Effector memory CD4-positive, alpha-beta T cell (primary cell): Measurements from ENCODE around the gene C1orf105.
"Not testable (repeated sequence)": the region's sequence is repeated elsewhere in the genome, so short reads cannot be mapped to it uniquely, and the experiment has no call there.

ENCODE experiments used
- DNase-seq, 3 donors: peaks; one replicate each; pipeline ENCODE4 v3.0.0-alpha.2; 2020
- H3K27ac ChIP-seq: 2 replicates; pipeline ENCODE4 v1.7.0; 2013; ENCODE audit warnings: mild to moderate bottlenecking, low read length, moderate library complexity; ENCODE audit not compliant: insufficient read depth, poor library complexity, severe bottlenecking
- H3K27me3 ChIP-seq: replicated peaks from 2 replicates; pipeline ENCODE4 v1.7.0; 2013; ENCODE audit warnings: mild to moderate bottlenecking, low read length; ENCODE audit not compliant: insufficient read depth, control insufficient read depth, poor library complexity, severe bottlenecking
- H3K36me3 ChIP-seq: 2 replicates; pipeline ENCODE4 v1.7.0; 2013; ENCODE audit warnings: mild to moderate bottlenecking, low read length, moderate library complexity; ENCODE audit not compliant: control insufficient read depth, insufficient read depth
- H3K4me1 ChIP-seq: 2 replicates; pipeline ENCODE4 v1.7.0; 2013; ENCODE audit warnings: low read length, mild to moderate bottlenecking; ENCODE audit not compliant: control insufficient read depth, insufficient read depth, poor library complexity, severe bottlenecking
- H3K4me3 ChIP-seq: 2 replicates; pipeline ENCODE4 v1.7.0; 2013; ENCODE audit warnings: low read length, low read depth, mild to moderate bottlenecking; ENCODE audit not compliant: insufficient read depth, poor library complexity, severe bottlenecking
- H3K9me3 ChIP-seq: 2 replicates; pipeline ENCODE4 v1.7.0; 2013; ENCODE audit warnings: mild to moderate bottlenecking, low read length, moderate library complexity; ENCODE audit not compliant: control insufficient read depth

C1orf105 gene

DNA sequence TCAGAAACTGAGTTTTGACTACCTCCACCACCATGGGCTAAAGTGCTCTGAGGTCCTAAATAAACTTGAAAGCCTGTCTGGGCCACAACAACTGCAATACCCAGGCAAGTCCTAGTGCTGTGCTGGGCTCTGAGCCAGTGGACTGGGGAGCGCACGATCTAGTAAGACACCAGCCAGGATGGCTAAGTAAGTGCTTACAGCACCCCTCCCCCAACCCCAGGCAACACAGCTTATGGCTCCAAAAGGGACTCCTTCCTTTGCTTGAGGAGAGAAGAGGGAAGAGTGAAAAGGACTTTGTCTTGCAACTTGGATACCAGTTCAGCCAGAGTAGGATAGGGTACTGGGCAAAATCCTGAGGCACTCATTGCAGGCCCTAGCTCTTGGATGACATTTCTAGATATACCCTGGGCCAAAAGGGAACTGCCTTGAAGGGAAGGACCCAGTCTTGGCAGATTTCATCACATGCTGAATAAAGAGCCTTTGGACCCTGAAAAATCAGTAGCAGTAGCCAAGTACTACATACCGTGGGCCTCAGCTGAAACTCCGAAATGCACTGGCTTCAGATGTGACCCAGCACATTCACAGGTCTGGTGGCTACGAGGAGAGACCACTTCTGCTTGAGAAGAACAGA, 1.6 kb downstream of the C1orf105 start:
- Histone ChIP-seq H3K4me1 (peaks cover 4% of the 10 kb centered on the region), H3K27ac (no peak overlapping the region), H3K4me3 (no peak overlapping the region), H3K36me3 (no peaks in the 10 kb centered on the region), H3K27me3 (no peaks in the 10 kb centered on the region), H3K9me3 (no peaks in the 10 kb centered on the region)
- DNase-seq, result no peak

DNA sequence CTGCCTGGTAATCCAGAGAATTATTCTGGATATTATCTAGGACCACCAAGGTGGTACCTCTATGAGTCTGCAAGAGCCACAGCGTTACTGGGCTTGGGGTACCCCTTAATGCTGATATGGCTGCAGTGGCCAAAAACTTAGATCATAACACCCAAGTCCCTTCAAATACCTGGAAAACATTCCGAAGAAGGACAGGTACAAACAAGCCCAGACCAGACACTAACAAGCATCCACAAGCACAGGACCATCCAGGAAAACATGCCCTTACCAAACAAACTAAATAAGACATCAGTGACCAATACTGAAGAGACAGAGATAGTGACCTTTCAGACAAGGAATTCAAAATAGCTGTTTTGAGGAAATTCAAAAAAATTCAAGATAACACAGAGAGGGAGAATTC, 2.9 kb downstream of the C1orf105 start:
- H3K4me3 ChIP-seq, result no peak overlapping the region
- no peak overlapping the region for H3K27ac ChIP-seq
- no peaks in the 10 kb centered on the region for H3K27me3 ChIP-seq
- no peak for DNase-seq
- H3K9me3 ChIP-seq, result no peaks in the 10 kb centered on the region
- no peaks in the 10 kb centered on the region for H3K36me3 ChIP-seq
- H3K4me1 ChIP-seq, result peaks cover 9% of the 10 kb centered on the region

DNA sequence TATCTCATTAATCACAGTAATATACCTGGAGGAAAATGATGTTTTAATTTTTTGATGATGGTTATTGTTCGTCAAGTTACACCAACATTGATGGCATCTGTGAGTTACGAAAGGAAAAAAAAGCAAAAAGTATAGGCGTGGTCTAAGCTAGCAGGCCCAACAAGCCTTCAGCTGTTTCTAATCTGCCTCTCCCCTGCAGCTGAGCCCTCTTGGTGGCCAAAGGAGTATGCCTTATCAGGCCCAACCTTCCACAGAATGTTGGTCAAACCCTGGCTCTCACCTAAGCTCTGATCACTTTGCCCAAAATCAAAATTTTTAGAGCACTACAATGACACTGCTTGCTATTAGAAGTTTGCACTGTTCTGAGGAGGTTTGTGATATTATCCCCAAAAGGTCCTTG, 4.9 kb downstream of the C1orf105 start:
- H3K27ac ChIP-seq, result no peak overlapping the region
- H3K4me3 ChIP-seq, result no peak overlapping the region
- H3K27me3 ChIP-seq, result no peaks in the 10 kb centered on the region
- H3K36me3 ChIP-seq, result no peaks in the 10 kb centered on the region
- H3K4me1 ChIP-seq, result peaks cover 9% of the 10 kb centered on the region
- DNase-seq, result no peak
- no peaks in the 10 kb centered on the region for H3K9me3 ChIP-seq

DNA sequence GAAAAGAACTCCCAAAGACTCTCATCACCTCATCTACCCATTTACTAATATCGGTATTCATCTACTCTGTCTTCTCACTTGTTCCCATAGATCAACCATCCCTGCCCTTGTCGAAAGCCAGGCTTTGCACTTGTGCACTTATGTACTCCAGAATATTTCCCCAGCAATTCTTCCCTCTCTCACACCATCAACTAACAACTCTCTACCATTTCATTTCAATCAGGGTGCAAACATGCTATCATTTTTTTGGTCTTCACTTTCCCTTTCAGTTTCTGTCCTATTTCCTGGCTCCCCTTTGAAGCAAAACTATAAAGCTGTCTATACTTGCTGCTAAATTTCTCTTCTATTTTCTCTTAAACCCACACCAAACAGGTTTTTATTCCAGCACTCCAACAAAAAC, 6.7 kb downstream of the C1orf105 start:
- peaks cover 17% of the 10 kb centered on the region for H3K4me1 ChIP-seq
- no peaks in the 10 kb centered on the region for H3K27me3 ChIP-seq
- no peaks in the 10 kb centered on the region for H3K36me3 ChIP-seq
- peak overlapping the region; percentile 1 for H3K27ac ChIP-seq
- no peaks in the 10 kb centered on the region for H3K9me3 ChIP-seq
- H3K4me3 ChIP-seq, result peak overlapping the region; percentile 8
- DNase-seq, result no peak

DNA sequence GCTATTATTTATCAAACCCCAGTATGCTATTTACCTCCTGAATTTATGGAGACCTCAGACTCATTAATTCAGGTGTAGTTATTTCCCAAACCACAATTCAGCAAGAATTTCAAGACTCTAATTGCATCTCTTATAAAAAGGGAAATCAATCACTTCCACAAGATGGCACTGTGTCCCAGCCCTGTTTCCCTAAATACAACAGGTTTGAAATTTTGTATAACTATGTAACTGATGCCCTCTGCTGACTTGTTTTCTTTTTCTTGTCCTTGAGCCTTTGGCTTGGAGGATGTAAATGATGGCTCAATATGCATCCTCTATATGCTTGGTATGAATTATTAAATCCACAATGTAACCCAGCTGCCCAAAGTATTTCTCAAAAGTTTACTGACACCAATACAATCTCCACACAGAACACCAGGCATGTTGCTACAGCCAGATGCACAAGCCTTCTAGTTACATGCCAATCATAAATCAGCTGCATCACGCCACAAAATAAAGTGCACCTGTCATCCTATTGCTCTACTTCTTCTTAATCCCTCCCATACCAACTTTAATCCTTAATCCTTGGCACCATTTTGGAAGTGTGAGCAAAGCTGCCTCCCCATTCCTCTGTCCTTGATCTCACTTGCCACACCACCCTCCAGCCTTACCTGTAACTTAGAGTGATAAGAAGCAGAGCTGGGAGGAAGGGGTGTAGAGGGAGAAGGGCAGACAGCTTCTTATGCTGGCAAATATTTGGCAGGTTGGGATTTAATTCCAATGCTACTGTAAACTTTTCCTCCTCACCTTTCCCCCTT, 9.0 kb downstream of the C1orf105 start:
- Histone ChIP-seq H3K4me3 (no peak overlapping the region), H3K27ac (no peak overlapping the region), H3K4me1 (peaks cover 17% of the 10 kb centered on the region), H3K9me3 (no peaks in the 10 kb centered on the region), H3K27me3 (no peaks in the 10 kb centered on the region), H3K36me3 (no peaks in the 10 kb centered on the region)
- DNase-seq, result peak in 1 of 3 donors; percentile 11

DNA sequence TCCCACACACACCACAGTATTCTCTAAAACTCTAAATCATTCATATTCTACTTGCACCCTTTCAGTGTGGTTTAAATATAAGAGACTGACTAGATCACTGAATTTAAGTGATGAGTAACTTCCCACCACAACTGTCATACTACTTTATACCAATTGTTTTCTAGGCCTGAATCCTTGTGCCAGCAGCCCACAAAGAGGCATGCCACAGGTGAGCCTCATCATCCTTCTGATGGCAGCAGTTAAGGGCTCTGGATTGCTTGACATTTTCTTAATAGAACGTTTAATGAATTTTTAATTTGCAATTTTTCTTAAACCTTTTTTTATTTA, 9.6 kb downstream of the C1orf105 start:
- Histone ChIP-seq H3K27me3 (no peaks in the 10 kb centered on the region), H3K9me3 (no peaks in the 10 kb centered on the region), H3K27ac (no peak overlapping the region), H3K4me3 (no peak overlapping the region), H3K36me3 (no peaks in the 10 kb centered on the region), H3K4me1 (peaks cover 17% of the 10 kb centered on the region)
- DNase-seq, result no peak

DNA sequence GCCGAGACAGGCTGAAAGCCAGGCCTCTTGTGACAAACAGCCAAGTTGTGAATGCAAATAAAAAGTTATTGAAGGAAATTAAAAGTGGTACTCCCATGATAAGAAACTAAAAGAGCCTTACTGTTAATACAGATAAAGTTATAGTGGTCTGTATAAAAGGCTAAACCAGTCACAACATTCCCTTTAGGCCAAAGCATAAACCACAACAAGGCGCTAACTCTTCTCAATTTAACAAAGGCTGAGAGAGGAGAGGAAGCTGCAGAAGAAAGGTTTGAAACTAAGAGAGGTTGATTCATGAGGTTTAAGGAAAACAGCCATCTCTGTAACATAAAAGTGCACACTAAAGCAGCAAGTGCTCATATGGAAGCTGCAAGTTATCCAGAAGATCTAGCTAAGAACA, 10.7 kb downstream of the C1orf105 start:
- H3K36me3 ChIP-seq, result no peaks in the 10 kb centered on the region
- H3K27me3 ChIP-seq, result no peaks in the 10 kb centered on the region
- H3K9me3 ChIP-seq, result no peaks in the 10 kb centered on the region
- H3K4me3 ChIP-seq, result no peak overlapping the region
- H3K4me1 ChIP-seq, result peaks cover 17% of the 10 kb centered on the region
- H3K27ac ChIP-seq, result no peak overlapping the region
- DNase-seq, result no peak

DNA sequence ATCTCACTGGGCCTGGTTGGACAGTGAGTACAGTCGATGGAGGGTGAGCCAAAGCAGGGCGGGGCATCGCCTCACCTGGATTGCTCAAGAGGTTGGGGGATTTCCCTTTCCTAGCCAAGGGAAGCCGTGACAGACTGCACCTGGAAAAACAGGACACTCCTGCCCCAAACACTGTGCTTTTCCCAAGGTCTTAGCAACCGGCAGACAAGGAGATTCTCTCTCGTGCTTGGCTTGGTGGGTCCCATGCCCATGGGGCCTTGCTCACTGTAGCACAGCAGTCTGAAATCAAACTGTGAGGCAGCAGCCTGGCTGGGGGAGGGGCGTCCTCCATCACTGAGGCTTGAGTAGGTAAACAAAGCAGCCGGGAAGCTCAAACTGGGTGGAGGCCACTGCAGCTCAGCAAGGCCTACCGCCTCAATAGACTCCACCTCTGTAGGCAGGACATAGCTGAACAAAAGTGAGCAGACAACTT, 11.3 kb downstream of the C1orf105 start:
- Histone ChIP-seq H3K36me3 (no peaks in the 10 kb centered on the region), H3K9me3 (no peaks in the 10 kb centered on the region), H3K27ac (peak overlapping the region; percentile 21), H3K4me1 (peaks cover 13% of the 10 kb centered on the region), H3K4me3 (no peak overlapping the region), H3K27me3 (no peaks in the 10 kb centered on the region)
- DNase-seq, result no peak

DNA sequence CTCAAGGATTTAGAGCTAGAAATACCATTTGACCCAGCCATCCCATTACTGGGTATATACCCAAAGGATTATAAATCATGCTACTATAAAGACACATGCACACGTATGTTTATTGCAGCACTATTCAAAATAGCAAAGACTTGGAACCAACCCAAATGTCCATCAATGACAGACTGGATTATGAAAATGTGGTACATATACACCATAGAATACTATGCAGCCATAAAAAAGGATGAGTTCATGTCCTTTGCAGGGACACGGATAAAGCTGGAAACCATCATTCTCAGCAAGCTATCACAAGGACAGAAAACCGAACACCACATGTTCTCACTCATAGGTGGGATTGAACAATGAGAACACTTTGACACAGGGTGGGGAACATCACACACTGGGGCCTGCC, 16.7 kb downstream of the C1orf105 start:
- not testable (repeated sequence) for H3K36me3 ChIP-seq, H3K4me3 ChIP-seq, H3K9me3 ChIP-seq, H3K27ac ChIP-seq, H3K27me3 ChIP-seq, H3K4me1 ChIP-seq, DNase-seq

DNA sequence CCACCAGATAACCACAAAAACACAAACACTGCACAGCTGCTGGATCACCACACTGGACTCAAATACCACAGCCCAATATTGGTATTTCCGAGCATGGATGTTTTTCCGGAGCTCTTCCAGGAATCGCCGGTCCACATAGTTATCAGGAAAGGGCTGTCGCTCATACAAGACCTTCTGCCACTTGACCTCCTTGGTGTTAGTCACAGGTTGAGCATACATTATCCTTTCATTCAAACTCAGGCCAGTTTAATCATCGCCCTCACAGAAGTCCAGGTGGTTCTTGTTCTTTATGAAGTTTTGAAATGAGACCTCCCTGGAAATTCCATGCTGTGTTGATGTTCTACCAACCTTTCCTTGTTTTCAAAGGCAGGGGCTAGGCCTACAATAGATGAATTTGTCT, 21.9 kb downstream of the C1orf105 start:
- no peak overlapping the region for H3K4me3 ChIP-seq

More for the DNA sequence above, 21.9 kb downstream of the C1orf105 start:
- Histone ChIP-seq H3K27ac (no peak overlapping the region), H3K36me3 (no peaks in the 10 kb centered on the region), H3K27me3 (no peaks in the 10 kb centered on the region), H3K9me3 (no peaks in the 10 kb centered on the region), H3K4me1 (peaks cover 5% of the 10 kb centered on the region)
- DNase-seq, result no peak
